ENCODE results near the gene COPS9. TPM values are rescaled to one million over a fixed set of nuclear protein-coding genes. Genes with fewer than 3 reads are reported as not detected.

COPS9 gene
- total RNA-seq, 1 experiment from 2014 or later, result 134 TPM

- POLR2A ChIA-PET, result no interaction called here
- peaks cover 10% of the 10 kb centered on the region; the same call in 1 of the 2 replicates for H3K36me3 ChIP-seq (ENCODE audit: control insufficient read depth, insufficient read depth, low read length)
- peak overlapping the region; percentile 85; the same call in 1 of the 2 replicates for H3K27ac ChIP-seq (ENCODE audit: low read length)
- in situ Hi-C loops (cut with HindIII; ENCODE audit: low pct_unique_long_range_greater_than_20kb, low sequenced_read_pairs) (no loop called here), intact Hi-C loops (cut with micrococcal nuclease; ENCODE audit: unreplicated experiment) (no loop called here)
- no TSS peak for BruUV-seq (replicated peaks)
- peaks cover 8% of the 10 kb centered on the region for H3K4me1 ChIP-seq (ENCODE audit: control insufficient read depth, insufficient read depth, low read length)
- TF ChIP-seq TCF7L2 (IDR thresholded peaks at IDR 0.05; ENCODE audit: low read depth, low read length) (no peak), POLR2AphosphoS5 (IDR thresholded peaks at IDR 0.05; ENCODE audit: low read depth, low read length) (no peak)
- TF ChIP-seq, protein P1, sequence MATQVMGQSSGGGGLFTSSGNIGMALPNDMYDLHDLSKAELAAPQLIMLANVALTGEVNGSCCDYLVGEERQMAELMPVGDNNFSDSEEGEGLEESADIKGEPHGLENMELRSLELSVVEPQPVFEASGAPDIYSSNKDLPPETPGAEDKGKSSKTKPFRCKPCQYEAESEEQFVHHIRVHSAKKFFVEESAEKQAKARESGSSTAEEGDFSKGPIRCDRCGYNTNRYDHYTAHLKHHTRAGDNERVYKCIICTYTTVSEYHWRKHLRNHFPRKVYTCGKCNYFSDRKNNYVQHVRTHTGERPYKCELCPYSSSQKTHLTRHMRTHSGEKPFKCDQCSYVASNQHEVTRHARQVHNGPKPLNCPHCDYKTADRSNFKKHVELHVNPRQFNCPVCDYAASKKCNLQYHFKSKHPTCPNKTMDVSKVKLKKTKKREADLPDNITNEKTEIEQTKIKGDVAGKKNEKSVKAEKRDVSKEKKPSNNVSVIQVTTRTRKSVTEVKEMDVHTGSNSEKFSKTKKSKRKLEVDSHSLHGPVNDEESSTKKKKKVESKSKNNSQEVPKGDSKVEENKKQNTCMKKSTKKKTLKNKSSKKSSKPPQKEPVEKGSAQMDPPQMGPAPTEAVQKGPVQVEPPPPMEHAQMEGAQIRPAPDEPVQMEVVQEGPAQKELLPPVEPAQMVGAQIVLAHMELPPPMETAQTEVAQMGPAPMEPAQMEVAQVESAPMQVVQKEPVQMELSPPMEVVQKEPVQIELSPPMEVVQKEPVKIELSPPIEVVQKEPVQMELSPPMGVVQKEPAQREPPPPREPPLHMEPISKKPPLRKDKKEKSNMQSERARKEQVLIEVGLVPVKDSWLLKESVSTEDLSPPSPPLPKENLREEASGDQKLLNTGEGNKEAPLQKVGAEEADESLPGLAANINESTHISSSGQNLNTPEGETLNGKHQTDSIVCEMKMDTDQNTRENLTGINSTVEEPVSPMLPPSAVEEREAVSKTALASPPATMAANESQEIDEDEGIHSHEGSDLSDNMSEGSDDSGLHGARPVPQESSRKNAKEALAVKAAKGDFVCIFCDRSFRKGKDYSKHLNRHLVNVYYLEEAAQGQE (IDR thresholded peaks at IDR 0.05; ENCODE audit: insufficient read depth in 1 of 2, low read depth in 2 of 2, low read length in 1 of 2), result no peak
- peak overlapping the region; percentile 98 to 99; a peak in 3 of 4 replicates for H3K4me3 ChIP-seq (ENCODE audit: low read depth in 2 of 2, low read length in 2 of 2)
- CTCF ChIA-PET, result no interaction called here
- H3K9me3 ChIP-seq (ENCODE audit: control insufficient read depth, insufficient read depth, low read depth, low read length), result no peaks in the 10 kb centered on the region
- ATAC-seq, result no peak
- DNase-seq (ENCODE audit: low read depth, low spot score), result no peak
- no peaks in the 10 kb centered on the region for H3K27me3 ChIP-seq (ENCODE audit: control insufficient read depth, insufficient read depth, low read length)
Observed at GRCh38 chr2:240134466-240134865, 1.6 kb downstream of the COPS9 start.

DNA sequence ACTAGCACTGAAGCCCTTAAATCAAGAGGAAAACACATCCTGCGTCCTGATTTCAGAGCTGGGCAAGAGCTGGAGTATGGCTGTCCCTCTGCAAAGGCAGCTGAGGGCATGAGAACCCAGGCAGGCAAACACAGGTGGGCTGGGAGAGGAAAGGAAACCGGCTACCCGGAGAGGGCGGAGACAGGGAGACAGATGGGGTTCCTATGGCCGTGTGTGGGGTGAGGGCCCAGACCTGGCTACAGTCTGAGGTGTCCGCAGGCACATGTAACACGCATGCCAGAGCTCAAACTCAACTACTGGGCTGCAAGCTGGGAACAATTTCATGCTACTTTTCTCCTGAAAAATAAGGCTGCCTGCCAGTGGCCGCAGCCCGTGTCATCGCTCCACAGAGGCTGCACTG is 2.7 kb downstream of the COPS9 start:
- CTCF ChIA-PET, result no interaction called here
- Histone ChIP-seq H3K27me3 (ENCODE audit: control insufficient read depth, insufficient read depth, low read length) (no peaks in the 10 kb centered on the region), H3K4me3 (ENCODE audit: low read depth in 2 of 2, low read length in 2 of 2) (no peak overlapping the region), H3K4me1 (ENCODE audit: control insufficient read depth, insufficient read depth, low read length) (peaks cover 8% of the 10 kb centered on the region), H3K27ac (ENCODE audit: low read length) (no peak overlapping the region), H3K36me3 (ENCODE audit: control insufficient read depth, insufficient read depth, low read length) (peaks cover 10% of the 10 kb centered on the region), H3K9me3 (ENCODE audit: control insufficient read depth, insufficient read depth, low read depth, low read length) (no peaks in the 10 kb centered on the region)
- intact Hi-C loops (cut with micrococcal nuclease; ENCODE audit: unreplicated experiment) (no loop called here), in situ Hi-C loops (cut with HindIII; ENCODE audit: low pct_unique_long_range_greater_than_20kb, low sequenced_read_pairs) (no loop called here)
- no peak for DNase-seq (ENCODE audit: low read depth, low spot score)
- no TSS peak for BruUV-seq (replicated peaks)
- no peak for ATAC-seq
- TF ChIP-seq, protein P2, sequence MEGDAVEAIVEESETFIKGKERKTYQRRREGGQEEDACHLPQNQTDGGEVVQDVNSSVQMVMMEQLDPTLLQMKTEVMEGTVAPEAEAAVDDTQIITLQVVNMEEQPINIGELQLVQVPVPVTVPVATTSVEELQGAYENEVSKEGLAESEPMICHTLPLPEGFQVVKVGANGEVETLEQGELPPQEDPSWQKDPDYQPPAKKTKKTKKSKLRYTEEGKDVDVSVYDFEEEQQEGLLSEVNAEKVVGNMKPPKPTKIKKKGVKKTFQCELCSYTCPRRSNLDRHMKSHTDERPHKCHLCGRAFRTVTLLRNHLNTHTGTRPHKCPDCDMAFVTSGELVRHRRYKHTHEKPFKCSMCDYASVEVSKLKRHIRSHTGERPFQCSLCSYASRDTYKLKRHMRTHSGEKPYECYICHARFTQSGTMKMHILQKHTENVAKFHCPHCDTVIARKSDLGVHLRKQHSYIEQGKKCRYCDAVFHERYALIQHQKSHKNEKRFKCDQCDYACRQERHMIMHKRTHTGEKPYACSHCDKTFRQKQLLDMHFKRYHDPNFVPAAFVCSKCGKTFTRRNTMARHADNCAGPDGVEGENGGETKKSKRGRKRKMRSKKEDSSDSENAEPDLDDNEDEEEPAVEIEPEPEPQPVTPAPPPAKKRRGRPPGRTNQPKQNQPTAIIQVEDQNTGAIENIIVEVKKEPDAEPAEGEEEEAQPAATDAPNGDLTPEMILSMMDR (IDR thresholded peaks at IDR 0.05), result no peak
- TF ChIP-seq POLR2AphosphoS5 (IDR thresholded peaks at IDR 0.05; ENCODE audit: low read depth, low read length), result no peak
- TF ChIP-seq, protein P1 (IDR thresholded peaks at IDR 0.05; ENCODE audit: insufficient read depth in 1 of 2, low read depth in 2 of 2, low read length in 1 of 2), result no peak
- TF ChIP-seq SIN3A (IDR thresholded peaks at IDR 0.05; ENCODE audit: borderline replicate concordance, insufficient read depth, low read depth, low read length), result no peak
- no peak for TF ChIP-seq TCF7L2 (IDR thresholded peaks at IDR 0.05; ENCODE audit: low read depth, low read length)
- POLR2A ChIA-PET, result no interaction called here
